Spleen (tissue), 7 donors: ENCODE data around the gene FOXJ1.

Experiments
- POLR2A ChIP-seq, 3 donors: fragments of 450-650 bp; IDR thresholded peaks; one replicate each; pipeline ENCODE4 v1.5.1; 2017; ENCODE audit warnings: antibody characterized with exemption in 3 of 3, mild to moderate bottlenecking in 1 of 3
- POLR2AphosphoS5 ChIP-seq, 3 donors: sonication (generic); formaldehyde crosslinking; IDR thresholded peaks; one replicate each; pipeline ENCODE4 v1.5.1; 2017; ENCODE audit warnings: antibody characterized with exemption in 3 of 3
- TF ChIP-seq, protein P1 (sequence below), 11 experiments: fragments of 200-600 bp in 7 of 11; fragments of 450-650 bp in 4 of 11; sonication (generic) in 4 of 11; IDR thresholded peaks in 8 of 11; conservative IDR thresholded peaks in 3 of 11; 1 replicate in 7 of 11; 2 replicates in 4 of 11; pipeline versions ENCODE4 v1.4.0 to v1.8.0; 2016 to 2021; ENCODE audit warnings: antibody characterized with exemption in 11 of 11, inconsistent platforms in 4 of 11, mild to moderate bottlenecking in 1 of 11
- donor health status: DM: no; HTN: no; CAD: no; lungs with moderate emphysema.
- donor health status: DM: no; HTN: no; CAD: no.
- donor health status: DM: no; HTN: no; CAD: no.

DNA sequence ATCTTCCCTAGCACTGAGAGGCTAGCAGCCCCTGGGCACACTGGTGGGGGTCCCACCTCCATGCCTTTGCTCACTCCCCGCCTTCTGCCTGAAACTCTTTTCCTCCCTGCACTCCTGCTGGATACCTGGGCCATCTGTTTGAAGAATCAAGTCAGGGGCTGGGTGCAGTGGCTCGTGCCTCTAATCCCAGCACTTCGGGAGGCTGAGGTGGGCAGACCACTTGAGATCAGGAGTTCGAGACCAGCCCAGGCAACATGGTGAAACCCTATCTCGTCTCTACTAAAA lies 15.7 kb downstream of the FOXJ1 start:
- TF ChIP-seq, protein P1, sequence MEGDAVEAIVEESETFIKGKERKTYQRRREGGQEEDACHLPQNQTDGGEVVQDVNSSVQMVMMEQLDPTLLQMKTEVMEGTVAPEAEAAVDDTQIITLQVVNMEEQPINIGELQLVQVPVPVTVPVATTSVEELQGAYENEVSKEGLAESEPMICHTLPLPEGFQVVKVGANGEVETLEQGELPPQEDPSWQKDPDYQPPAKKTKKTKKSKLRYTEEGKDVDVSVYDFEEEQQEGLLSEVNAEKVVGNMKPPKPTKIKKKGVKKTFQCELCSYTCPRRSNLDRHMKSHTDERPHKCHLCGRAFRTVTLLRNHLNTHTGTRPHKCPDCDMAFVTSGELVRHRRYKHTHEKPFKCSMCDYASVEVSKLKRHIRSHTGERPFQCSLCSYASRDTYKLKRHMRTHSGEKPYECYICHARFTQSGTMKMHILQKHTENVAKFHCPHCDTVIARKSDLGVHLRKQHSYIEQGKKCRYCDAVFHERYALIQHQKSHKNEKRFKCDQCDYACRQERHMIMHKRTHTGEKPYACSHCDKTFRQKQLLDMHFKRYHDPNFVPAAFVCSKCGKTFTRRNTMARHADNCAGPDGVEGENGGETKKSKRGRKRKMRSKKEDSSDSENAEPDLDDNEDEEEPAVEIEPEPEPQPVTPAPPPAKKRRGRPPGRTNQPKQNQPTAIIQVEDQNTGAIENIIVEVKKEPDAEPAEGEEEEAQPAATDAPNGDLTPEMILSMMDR (IDR thresholded peaks at IDR 0.05 in 8 of 11, conservative IDR thresholded peaks at IDR 0.05 in 3 of 11) = no peak
- TF ChIP-seq POLR2A (IDR thresholded peaks at IDR 0.05) = no peak
- no peak for TF ChIP-seq POLR2AphosphoS5 (IDR thresholded peaks at IDR 0.05)
